NCI-H446 (cell line): Measurements from ENCODE around the gene KIAA0930.
"Not testable (repeated sequence)": the region's sequence is repeated elsewhere in the genome, so short reads cannot be mapped to it uniquely, and the experiment has no call there.

Source experiments
- DNase-seq, 2 experiments: peaks; one replicate each; lab custom pipeline; 2025; lab: John Stamatoyannopoulos, UW

The KIAA0930 gene

GRCh38 chr22:45240810-45241631, at the start of gene KIAA0930:
TSS of gene KIAA0930 (minus strand) at chr22:45240894. CDS start at chr22:45240703, 191 bp downstream.
- DNase-seq, result peak in 1 of 2 experiments; percentile 64

GRCh38 chr22:45286854-45287551, 46.3 kb upstream of the KIAA0930 start:
- DNase-seq, result no peak

- DNase-seq, result no peak
Measured at GRCh38 chr22:45285263-45286058, 44.8 kb upstream of the KIAA0930 start.

GRCh38 chr22:45284705-45285262, 44.1 kb upstream of the KIAA0930 start, which contains the start of gene UPK3A:
TSS of gene UPK3A (plus strand) at chr22:45284949. CDS start at chr22:45285014, 65 bp downstream.
- DNase-seq, result no peak

GRCh38 chr22:45281010-45281409, 40.3 kb upstream of the KIAA0930 start:
- DNase-seq, result no peak

GRCh38 chr22:45280587-45280980, 39.9 kb upstream of the KIAA0930 start:
- no peak for DNase-seq

- no peak for DNase-seq
Measured at GRCh38 chr22:45278125-45278524, 37.4 kb upstream of the KIAA0930 start.

GRCh38 chr22:45277720-45278119, 37.0 kb upstream of the KIAA0930 start:
- DNase-seq, result not testable (repeated sequence)

GRCh38 chr22:45276507-45277105, 35.9 kb upstream of the KIAA0930 start:
- DNase-seq, result no peak

- DNase-seq, result no peak
Measured at GRCh38 chr22:45273452-45274075, 32.9 kb upstream of the KIAA0930 start.

- DNase-seq, result no peak
Measured at GRCh38 chr22:45272498-45272897, 31.8 kb upstream of the KIAA0930 start.

- no peak for DNase-seq
Measured at GRCh38 chr22:45271667-45272201, 31.0 kb upstream of the KIAA0930 start.

GRCh38 chr22:45270095-45271020, 29.7 kb upstream of the KIAA0930 start:
- no peak for DNase-seq

- peak; percentile 26 to 87 for DNase-seq
Measured at GRCh38 chr22:45268958-45269844, 28.5 kb upstream of the KIAA0930 start.

GRCh38 chr22:45268167-45268957, 27.7 kb upstream of the KIAA0930 start:
- DNase-seq, result no peak

GRCh38 chr22:45265535-45265934, 24.8 kb upstream of the KIAA0930 start:
- DNase-seq, result no peak

- no peak for DNase-seq
Measured at GRCh38 chr22:45263463-45264269, 23.0 kb upstream of the KIAA0930 start.
